Measurements from ENCODE around the gene ANXA11. TPM values are rescaled to one million over a fixed set of nuclear protein-coding genes. Genes with fewer than 3 reads are reported as not detected.
A peak's percentile ranks its signal among the peaks of the same experiment; 100 is the strongest.

Gene ANXA11
- total and polyA plus RNA-seq, 9 of the 15 experiments (the other 6 are each of a cell fraction or from before 2014, with no cell fraction given) = 43.6 to 212 (median 109) TPM

DNA sequence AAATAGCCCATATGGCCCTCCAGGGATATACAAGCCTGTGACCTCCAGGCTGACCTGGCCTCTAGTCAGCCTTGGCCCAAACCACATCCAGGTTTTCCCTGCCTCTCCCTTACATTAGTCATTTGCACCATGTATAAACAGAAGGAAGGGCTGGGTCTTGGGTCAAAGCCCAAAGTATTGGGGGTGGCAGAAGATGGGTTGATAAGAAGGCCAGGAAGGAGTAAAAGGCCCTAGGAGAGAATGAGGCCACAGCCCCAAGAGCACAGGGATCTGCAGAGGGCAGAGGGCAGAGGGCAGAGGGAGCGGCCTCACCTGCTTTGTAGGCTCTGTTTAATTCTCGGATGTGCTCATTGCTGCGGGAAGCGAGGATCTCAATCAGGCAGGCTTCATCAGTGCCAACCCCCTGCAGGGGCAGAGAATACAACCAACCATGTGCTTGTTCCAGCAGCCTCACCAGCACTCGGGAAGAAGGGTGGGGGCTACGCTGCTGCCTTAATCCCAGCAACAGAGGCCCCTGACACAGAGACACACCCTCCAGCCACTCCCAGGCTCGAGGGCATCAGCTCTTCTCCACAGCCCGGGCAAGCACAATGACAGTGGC, 41.5 kb downstream of the ANXA11 start:
- H3K4me3 ChIP-seq = no peak overlapping the region
- 93% methylated on average over 8 of the region's 8 CpGs for WGBS (ENCODE audit: insufficient coverage, low coverage, missing lambda C conversion rate)
- peaks cover 92% of the 10 kb centered on the region for H3K36me3 ChIP-seq (ENCODE audit: control insufficient read depth, insufficient read depth, low read length)
- no peak overlapping the region for H3K27ac ChIP-seq (ENCODE audit: extremely low read depth, low read depth, low read length)
- H3K9me1 ChIP-seq (ENCODE audit: control insufficient read depth, insufficient read depth, low read length) = peaks cover 11% of the 10 kb centered on the region
- CTCF ChIA-PET (ENCODE audit: low intra/inter-chr PET ratio) = no interaction called here
- intact Hi-C loops (cut with micrococcal nuclease) = loop anchor here (2.0 kb wide), 1 partner anchor 39 kb away; no protein-coding TSS in a partner anchor
- FAIRE-seq (no peak), DNase-seq (ENCODE audit: extremely low read depth in 1 of 4, low spot score in 3 of 4) (no peak), ATAC-seq (no peak)
- TF ChIP-seq, protein P1, sequence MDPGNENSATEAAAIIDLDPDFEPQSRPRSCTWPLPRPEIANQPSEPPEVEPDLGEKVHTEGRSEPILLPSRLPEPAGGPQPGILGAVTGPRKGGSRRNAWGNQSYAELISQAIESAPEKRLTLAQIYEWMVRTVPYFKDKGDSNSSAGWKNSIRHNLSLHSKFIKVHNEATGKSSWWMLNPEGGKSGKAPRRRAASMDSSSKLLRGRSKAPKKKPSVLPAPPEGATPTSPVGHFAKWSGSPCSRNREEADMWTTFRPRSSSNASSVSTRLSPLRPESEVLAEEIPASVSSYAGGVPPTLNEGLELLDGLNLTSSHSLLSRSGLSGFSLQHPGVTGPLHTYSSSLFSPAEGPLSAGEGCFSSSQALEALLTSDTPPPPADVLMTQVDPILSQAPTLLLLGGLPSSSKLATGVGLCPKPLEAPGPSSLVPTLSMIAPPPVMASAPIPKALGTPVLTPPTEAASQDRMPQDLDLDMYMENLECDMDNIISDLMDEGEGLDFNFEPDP (CRISPR knock-in tag; IDR thresholded peaks at IDR 0.05) = no peak
- peak; percentile 44 for TF ChIP-seq FOSL1 (tag; conservative IDR thresholded peaks at IDR 0.05)
- no peak for TF ChIP-seq SNRNP70 (optimal IDR thresholded peaks at IDR 0.05; ENCODE audit: low read depth, low read length)
- TF ChIP-seq, protein P2, sequence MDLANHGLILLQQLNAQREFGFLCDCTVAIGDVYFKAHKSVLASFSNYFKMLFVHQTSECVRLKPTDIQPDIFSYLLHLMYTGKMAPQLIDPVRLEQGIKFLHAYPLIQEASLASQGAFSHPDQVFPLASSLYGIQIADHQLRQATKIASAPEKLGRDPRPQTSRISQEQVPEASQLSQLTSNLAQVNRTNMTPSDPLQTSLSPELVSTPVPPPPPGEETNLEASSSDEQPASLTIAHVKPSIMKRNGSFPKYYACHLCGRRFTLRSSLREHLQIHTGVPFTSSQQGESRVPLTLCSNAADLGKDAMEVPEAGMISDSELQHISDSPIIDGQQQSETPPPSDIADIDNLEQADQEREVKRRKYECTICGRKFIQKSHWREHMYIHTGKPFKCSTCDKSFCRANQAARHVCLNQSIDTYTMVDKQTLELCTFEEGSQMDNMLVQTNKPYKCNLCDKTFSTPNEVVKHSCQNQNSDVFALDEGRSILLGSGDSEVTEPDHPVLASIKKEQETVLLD (IDR thresholded peaks at IDR 0.05) = no peak
- no peak for TF ChIP-seq PYGO2 (tag; IDR thresholded peaks at IDR 0.05)
- no peak for TF ChIP-seq NR2C2 (CRISPR knock-in tag; IDR thresholded peaks at IDR 0.05)
- peak; percentile 55; the same call in 1 of the 2 replicates for TF ChIP-seq NR2C2 (tag; IDR thresholded peaks at IDR 0.05)
- TF ChIP-seq, protein P3, sequence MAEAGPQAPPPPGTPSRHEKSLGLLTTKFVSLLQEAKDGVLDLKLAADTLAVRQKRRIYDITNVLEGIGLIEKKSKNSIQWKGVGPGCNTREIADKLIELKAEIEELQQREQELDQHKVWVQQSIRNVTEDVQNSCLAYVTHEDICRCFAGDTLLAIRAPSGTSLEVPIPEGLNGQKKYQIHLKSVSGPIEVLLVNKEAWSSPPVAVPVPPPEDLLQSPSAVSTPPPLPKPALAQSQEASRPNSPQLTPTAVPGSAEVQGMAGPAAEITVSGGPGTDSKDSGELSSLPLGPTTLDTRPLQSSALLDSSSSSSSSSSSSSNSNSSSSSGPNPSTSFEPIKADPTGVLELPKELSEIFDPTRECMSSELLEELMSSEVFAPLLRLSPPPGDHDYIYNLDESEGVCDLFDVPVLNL (CRISPR knock-in tag; IDR thresholded peaks at IDR 0.05; ENCODE audit: low read depth) = no peak
- TF ChIP-seq NR2C1 (IDR thresholded peaks at IDR 0.05) = no peak
- peak; percentile 48; the same call in 1 of the 2 replicates for TF ChIP-seq NR2C1 (tag; IDR thresholded peaks at IDR 0.05)
- no TSS peak for BruUV-seq (replicated peaks)
- no peak overlapping the region for H3K4me2 ChIP-seq (ENCODE audit: insufficient read depth, low read length)
- in situ Hi-C loops (cut with MboI) = no loop called here
- H4K20me1 ChIP-seq (replicated peaks; ENCODE audit: control insufficient read depth, insufficient read depth, low read length) = peaks cover 13% of the 10 kb centered on the region; the same call in 1 of the 2 replicates
- H3K27me3 ChIP-seq (ENCODE audit: control insufficient read depth in 2 of 2, insufficient read depth in 2 of 2, low read length in 2 of 2) = no peaks in the 10 kb centered on the region
- peak overlapping the region in 1 of 2 experiments; percentile 49; a peak in 2 of 4 replicates for H3K9ac ChIP-seq (ENCODE audit: insufficient read depth in 1 of 2, low read depth in 2 of 2, low read length in 2 of 2)
- H3K4me1 ChIP-seq (replicated peaks in 1 of 2; ENCODE audit: control insufficient read depth in 2 of 2, insufficient read depth in 2 of 2, low read length in 2 of 2) = peaks cover 11 to 28% of the 10 kb centered on the region in 2 experiments
- H3K79me2 ChIP-seq (ENCODE audit: control insufficient read depth, insufficient read depth, low read length) = no peaks in the 10 kb centered on the region
- no peaks in the 10 kb centered on the region for H3K9me3 ChIP-seq (replicated peaks; ENCODE audit: control insufficient read depth, insufficient read depth, low read depth, low read length)
- POLR2A ChIA-PET = interaction anchor here (0.9 kb wide), 1 partner anchor 13 kb away, joined by 3 read pairs; no protein-coding TSS in a partner anchor
- no peak overlapping the region for H2AFZ ChIP-seq (ENCODE audit: low read depth, low read length)

All from K562 (cell line).